Colonic mucosa (tissue), 4 donors: ENCODE results near the gene RPTN. TPM values are rescaled to one million over a fixed set of nuclear protein-coding genes. Genes with fewer than 3 reads are reported as not detected.
A peak's percentile ranks its signal among the peaks of the same experiment; 100 is the strongest.

Experiments
- DNase-seq: peaks from one replicate; pipeline ENCODE4 v3.0.0-alpha.2; 2020
- H3K27ac ChIP-seq: fragments of 200-600 bp; one replicate; pipeline ENCODE4 v1.8.0; 2021
- H3K27me3 ChIP-seq: fragments of 200-600 bp; one replicate; pipeline ENCODE4 v1.8.0; 2021
- H3K36me3 ChIP-seq: fragments of 200-600 bp; one replicate; pipeline ENCODE4 v1.8.0; 2021
- H3K4me1 ChIP-seq: fragments of 200-600 bp; one replicate; pipeline ENCODE4 v1.8.0; 2021; ENCODE audit warnings: mild to moderate bottlenecking
- H3K4me3 ChIP-seq: fragments of 200-600 bp; one replicate; pipeline ENCODE4 v1.8.0; 2021
- H3K9ac ChIP-seq, 2 donors: one replicate each; pipeline ENCODE4 v1.7.0; 2013; ENCODE audit warnings: control low read depth in 2 of 2, low read depth in 2 of 2, low read length in 2 of 2
- H3K9me3 ChIP-seq: fragments of 200-600 bp; one replicate; pipeline ENCODE4 v1.8.0; 2021
- intact Hi-C: fragments of 100-400 bp; cut with DNase I; formaldehyde crosslinking; loops from one replicate; pipeline ENCODE4 v1.14.1; 2022
- total RNA-seq, 2 donors: library from RNA; stranded (reverse); fragmentation: NEBNext Ultra II Directional in 1 of 2; extraction: Animal tissue kit (Norgen Biotek cat#: 25700) in 1 of 2; gene quantifications; one replicate each; pipeline ENCODE4 v1.2.1, GENCODE V29; 2021
- TF ChIP-seq, protein P1 (sequence below): fragments of 200-600 bp; IDR thresholded peaks from one replicate; pipeline ENCODE4 v1.8.0; 2022; ENCODE audit warnings: antibody characterized with exemption, mild to moderate bottlenecking
- donor health status: healthy.
- donor health status: DM: no; HTN: no; CAD: no.
- donor health status: DM: no; HTN: no; CAD: no.

Gene RPTN
- total RNA-seq, 2 donors from 2014 or later, result not detected

DNA sequence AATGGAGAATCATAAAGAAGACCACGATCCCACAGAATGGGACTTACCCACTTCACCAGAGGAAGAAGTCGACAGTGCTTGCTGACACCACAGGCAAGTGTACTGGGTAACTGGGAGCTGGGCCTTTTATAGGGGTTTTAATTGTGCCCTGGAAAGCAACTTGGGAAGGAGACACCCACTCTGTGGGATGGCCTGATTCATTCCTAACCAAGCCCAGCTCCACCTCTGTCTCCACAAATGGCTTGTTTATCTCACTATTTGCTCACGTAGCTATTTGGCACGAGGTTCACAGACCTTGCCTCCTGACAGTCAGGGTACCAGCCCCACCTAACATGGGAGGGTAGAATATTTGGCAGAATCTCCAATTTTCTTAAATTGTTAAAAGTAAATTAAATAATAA, 43.7 kb downstream of the RPTN start, which contains the start of gene TCHH:
Gene TCHH, minus strand, starts transcription at position 101 of the 400 bp plus-strand sequence. CDS start 1,364 bp downstream, outside the sequence.
- H3K4me1 ChIP-seq, result peaks cover 7% of the 10 kb centered on the region
- H3K9ac ChIP-seq, result no peak within 1 kb of the TSS
- H3K27ac ChIP-seq, result no peak within 1 kb of the TSS
- no peaks in the 10 kb centered on the region for H3K9me3 ChIP-seq
- H3K27me3 ChIP-seq, result peaks cover 52% of the 10 kb centered on the region
- H3K36me3 ChIP-seq, result no peaks in the 10 kb centered on the region
- no peak for DNase-seq
- TF ChIP-seq, protein P1, sequence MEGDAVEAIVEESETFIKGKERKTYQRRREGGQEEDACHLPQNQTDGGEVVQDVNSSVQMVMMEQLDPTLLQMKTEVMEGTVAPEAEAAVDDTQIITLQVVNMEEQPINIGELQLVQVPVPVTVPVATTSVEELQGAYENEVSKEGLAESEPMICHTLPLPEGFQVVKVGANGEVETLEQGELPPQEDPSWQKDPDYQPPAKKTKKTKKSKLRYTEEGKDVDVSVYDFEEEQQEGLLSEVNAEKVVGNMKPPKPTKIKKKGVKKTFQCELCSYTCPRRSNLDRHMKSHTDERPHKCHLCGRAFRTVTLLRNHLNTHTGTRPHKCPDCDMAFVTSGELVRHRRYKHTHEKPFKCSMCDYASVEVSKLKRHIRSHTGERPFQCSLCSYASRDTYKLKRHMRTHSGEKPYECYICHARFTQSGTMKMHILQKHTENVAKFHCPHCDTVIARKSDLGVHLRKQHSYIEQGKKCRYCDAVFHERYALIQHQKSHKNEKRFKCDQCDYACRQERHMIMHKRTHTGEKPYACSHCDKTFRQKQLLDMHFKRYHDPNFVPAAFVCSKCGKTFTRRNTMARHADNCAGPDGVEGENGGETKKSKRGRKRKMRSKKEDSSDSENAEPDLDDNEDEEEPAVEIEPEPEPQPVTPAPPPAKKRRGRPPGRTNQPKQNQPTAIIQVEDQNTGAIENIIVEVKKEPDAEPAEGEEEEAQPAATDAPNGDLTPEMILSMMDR, result no peak
- no peak within 1 kb of the TSS for H3K4me3 ChIP-seq
- intact Hi-C loops, result no loop called here

DNA sequence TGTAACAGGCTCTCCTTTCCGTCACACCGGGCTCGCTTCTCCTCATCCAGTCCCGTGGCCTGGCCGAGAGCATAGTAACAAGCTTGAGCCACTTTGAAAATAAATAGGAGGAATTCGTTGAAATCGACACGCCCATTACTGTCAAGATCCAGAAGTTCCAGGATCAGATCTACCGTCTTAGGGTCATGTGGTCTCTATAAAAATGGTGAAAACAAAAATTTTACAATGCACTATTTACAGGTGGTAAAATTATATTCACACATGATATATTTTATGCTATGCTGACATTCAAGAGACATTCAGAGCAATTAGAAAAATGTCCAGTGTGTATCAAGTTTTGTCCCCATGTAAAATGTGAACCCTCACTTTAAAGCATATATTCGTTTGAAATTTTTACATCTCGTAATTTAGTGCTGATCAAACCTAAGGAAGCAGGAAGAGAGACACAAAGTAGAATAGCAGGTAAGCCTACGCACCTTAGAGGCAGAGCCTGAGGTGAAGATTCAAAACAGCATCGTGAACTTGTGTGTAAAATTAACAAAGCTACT, 46.1 kb downstream of the RPTN start:
- no peak overlapping the region for H3K9ac ChIP-seq
- peaks cover 10% of the 10 kb centered on the region for H3K4me1 ChIP-seq

DNA sequence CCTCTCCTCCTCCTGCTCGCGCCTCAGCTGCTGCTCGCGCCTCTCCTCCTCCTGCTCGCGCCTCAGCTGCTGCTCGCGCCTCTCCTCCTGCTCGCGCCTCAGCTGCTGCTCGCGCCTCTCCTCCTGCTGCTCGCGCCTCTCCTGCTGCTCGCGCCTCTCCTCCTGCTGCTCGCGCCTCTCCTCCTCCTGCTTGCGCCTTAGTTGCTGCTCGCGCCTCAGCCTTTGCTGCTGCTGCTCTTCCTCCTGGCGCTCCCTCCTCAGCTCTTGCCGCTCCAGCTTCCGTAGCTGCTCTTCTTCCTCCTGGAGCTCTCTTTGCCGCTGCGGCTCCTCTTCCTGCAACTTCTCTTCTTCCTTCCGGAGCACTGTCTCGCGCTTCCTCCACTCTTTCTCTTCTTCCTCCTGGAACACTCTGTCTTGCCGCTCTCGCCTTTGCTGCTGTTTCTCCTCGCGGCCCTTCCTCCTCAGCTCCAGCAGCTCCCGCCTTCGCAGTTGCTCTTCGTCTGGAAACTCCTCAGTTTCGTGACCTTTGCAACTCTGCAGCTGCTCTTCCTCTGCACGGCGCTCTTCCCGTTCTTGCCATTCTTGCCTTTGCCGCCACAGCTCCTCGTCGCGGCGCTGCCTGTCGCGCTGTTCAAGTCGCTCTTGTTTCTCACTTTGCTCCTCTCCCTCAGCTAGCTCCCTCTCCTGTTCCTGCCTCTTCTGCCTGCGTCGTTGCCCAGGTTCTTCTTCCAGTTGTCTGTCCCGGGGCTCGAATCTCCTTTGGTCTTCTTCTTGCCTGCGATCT, 46.7 kb downstream of the RPTN start:
- Histone ChIP-seq H3K4me3 (peak overlapping the region; percentile 38), H3K27me3 (peaks cover 83% of the 10 kb centered on the region), H3K27ac (no peak overlapping the region), H3K36me3 (no peaks in the 10 kb centered on the region), H3K9me3 (no peaks in the 10 kb centered on the region), H3K9ac (no peak overlapping the region), H3K4me1 (peaks cover 15% of the 10 kb centered on the region)
- peak; percentile 21 for DNase-seq
- TF ChIP-seq, protein P1, result no peak
- intact Hi-C loops, result no loop called here

More for the DNA sequence above, 46.1 kb downstream of the RPTN start:
- TF ChIP-seq, protein P1, result no peak
- Histone ChIP-seq H3K4me3 (no peak overlapping the region), H3K27ac (no peak overlapping the region), H3K36me3 (no peaks in the 10 kb centered on the region), H3K27me3 (peaks cover 76% of the 10 kb centered on the region), H3K9me3 (no peaks in the 10 kb centered on the region)
- intact Hi-C loops, result no loop called here
- DNase-seq, result no peak

DNA sequence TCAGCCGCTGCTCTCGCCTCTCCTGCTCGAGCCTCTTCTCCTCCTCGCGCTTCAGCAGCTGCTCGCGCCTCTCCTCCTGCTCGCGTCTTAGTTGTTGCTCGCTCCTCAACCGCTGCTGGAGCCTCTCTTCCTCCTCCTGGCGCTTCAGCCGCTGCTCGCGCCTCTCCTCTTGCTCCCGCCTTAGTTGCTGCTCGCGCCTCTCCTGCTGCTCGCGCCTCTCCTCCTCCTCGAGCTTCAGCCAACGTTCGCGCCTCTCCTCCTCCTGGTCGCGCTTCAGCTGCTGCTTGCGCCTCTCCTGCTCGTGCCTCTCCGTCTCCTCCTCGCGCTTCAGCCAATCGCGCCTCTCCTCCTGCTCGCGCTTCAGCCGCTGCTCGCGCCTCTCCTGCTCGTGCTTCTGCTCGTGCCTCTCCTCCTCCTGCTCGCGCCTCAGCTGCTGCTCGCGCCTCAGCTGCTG, 47.5 kb downstream of the RPTN start:
- intact Hi-C loops, result no loop called here
- Histone ChIP-seq H3K27ac (no peak overlapping the region), H3K9ac (no peak overlapping the region), H3K9me3 (no peaks in the 10 kb centered on the region), H3K27me3 (peaks cover 88% of the 10 kb centered on the region), H3K36me3 (no peaks in the 10 kb centered on the region), H3K4me3 (peak overlapping the region; percentile 38), H3K4me1 (peaks cover 15% of the 10 kb centered on the region)
- DNase-seq, result peak; percentile 32
- TF ChIP-seq, protein P1, result no peak

DNA sequence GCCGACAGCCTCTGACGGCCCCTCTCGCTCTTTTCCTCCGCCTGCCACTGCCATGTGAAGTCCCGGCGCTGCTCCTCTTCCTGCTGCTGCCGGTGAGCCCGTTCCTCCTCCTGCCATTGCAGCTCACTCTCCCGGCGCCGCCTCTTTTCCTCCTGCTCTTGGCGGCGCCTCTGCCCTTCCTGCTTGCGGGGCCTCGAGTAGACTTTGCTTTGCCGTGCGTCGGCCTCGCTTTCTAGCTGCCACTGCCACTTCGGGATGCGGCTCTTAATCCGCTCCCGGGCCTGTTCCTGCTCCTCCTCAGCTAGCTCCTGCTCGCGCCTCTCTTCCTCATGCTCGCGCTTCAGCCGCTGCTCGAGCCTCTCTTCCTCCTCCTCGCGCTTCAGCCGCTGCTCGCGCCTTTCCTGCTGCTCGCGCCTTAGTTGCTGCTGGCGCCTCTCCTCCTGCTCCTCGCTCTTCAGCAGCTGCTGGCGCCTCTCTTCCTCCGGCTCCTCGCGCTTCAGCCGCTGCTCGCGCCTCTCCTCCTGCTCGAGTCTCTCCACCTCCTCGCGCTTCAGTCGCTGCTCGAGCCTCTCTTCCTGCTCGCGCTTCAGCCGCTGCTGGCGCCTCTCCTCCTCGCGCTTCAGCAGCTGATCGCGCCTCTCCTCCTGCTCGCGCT, 48.0 kb downstream of the RPTN start:
- Histone ChIP-seq H3K36me3 (no peaks in the 10 kb centered on the region), H3K9ac (no peak overlapping the region), H3K9me3 (no peaks in the 10 kb centered on the region), H3K4me3 (peak overlapping the region; percentile 38), H3K27me3 (peaks cover 92% of the 10 kb centered on the region), H3K27ac (no peak overlapping the region), H3K4me1 (peaks cover 15% of the 10 kb centered on the region)
- intact Hi-C loops, result no loop called here
- peak; percentile 50 for DNase-seq
- TF ChIP-seq, protein P1, result no peak
